Activated naive CD8-positive, alpha-beta T cell treated with anti-CD3 and anti-CD28 coated beads for 36 hours (primary cell): ENCODE measurements around the gene RNU1-4. TPM values are rescaled to one million over a fixed set of nuclear protein-coding genes. Genes with fewer than 3 reads are reported as not detected.
"Not testable (repeated sequence)": the region's sequence is repeated elsewhere in the genome, so short reads cannot be mapped to it uniquely, and the experiment has no call there.

Experiments used
- DNase-seq: peaks from one replicate; pipeline ENCODE4 v3.0.0; 2021
- H3K27ac Mint-ChIP-seq: one replicate; pipeline ENCODE4 v1.8.0; 2022; ENCODE audit warnings: mild to moderate bottlenecking, moderate library complexity, mixed read lengths
- H3K27me3 Mint-ChIP-seq: one replicate; pipeline ENCODE4 v1.8.0; 2022; ENCODE audit warnings: mild to moderate bottlenecking, mixed read lengths
- H3K36me3 Mint-ChIP-seq: one replicate; pipeline ENCODE4 v1.8.0; 2021; ENCODE audit warnings: mild to moderate bottlenecking, mixed read lengths
- H3K4me1 Mint-ChIP-seq: one replicate; pipeline ENCODE4 v1.8.0; 2021; ENCODE audit warnings: mixed read lengths
- H3K4me3 Mint-ChIP-seq: one replicate; pipeline ENCODE4 v1.8.0; 2022; ENCODE audit warnings: mild to moderate bottlenecking, moderate library complexity, mixed read lengths
- H3K9me3 Mint-ChIP-seq: one replicate; pipeline ENCODE4 v1.8.0; 2022; ENCODE audit warnings: mixed read lengths
- total RNA-seq, 2 experiments: library from RNA; stranded (reverse); gene quantifications; one replicate each; pipeline ENCODE4 v1.2.3, GENCODE V29; 2021

RNU1-4 gene
- 100 to 1,000 TPM; 874 to 961 TPM for total RNA-seq

DNA sequence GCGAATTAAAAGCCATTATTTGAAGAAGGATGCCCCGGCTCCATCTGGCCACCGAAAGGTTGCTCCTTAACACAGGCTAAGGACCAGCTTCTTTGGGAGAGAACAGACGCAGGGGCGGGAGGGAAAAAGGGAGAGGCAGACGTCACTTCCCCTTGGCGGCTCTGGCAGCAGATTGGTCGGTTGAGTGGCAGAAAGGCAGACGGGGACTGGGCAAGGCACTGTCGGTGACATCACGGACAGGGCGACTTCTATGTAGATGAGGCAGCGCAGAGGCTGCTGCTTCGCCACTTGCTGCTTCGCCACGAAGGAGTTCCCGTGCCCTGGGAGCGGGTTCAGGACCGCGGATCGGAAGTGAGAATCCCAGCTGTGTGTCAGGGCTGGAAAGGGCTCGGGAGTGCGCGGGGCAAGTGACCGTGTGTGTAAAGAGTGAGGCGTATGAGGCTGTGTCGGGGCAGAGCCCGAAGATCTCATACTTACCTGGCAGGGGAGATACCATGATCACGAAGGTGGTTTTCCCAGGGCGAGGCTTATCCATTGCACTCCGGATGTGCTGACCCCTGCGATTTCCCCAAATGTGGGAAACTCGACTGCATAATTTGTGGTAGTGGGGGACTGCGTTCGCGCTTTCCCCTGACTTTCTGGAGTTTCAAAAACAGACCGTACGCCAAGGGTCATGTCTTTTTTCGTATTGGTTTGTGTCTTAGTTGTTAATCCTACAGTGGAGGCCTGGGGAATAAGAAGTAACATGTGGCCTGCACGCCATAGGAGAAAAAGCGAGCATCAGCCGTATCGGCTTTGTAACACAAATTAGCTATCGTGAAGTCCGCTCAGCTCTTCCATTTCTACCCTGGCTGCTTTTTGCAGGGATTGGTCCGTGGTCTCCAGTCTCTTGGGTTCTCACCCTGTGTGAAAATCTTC is at the start of gene RNU1-4:
RNU1-4 (plus strand) TSS at position 470 of the 918 bp plus-strand sequence.
- H3K4me3 Mint-ChIP-seq, DNase-seq, H3K27ac Mint-ChIP-seq, H3K27me3 Mint-ChIP-seq, H3K4me1 Mint-ChIP-seq, H3K9me3 Mint-ChIP-seq, H3K36me3 Mint-ChIP-seq: not testable (repeated sequence)

DNA sequence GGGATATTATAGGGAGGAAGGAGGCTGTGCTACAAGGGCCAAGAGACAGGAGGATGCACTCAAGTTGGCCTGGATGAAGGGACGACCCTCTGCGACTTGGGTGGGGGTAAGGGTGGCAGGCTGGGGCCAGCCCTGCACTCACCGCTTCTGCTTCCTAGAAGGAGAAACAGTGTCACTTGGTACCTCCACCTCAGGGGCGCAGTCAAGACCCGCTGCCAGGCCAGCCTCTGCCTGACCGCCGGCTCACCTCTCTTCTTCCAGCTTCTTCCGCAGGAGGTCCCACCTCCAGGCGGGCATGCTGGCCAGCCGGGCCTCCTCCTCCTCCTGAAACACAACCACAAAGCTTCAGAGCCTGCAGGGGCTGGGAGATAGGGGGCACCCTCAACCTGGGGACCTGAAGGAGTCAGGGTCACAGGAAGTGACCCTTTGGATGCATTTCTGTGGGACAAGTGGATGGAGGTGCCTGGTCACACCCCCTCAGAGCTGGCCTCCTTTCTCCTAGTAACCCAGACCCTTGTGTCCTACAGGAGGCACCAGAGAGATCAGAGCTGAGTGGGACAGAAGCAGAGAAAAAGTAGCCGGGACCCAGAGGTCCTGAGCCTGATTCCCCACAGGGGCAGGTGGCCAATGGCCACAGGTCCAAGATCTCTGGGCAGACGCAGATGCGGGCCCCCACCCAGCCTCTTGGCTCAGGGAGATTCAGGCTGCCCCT is 49.2 kb upstream of the RNU1-4 start:
- DNase-seq, H3K27ac Mint-ChIP-seq, H3K4me1 Mint-ChIP-seq: not testable (repeated sequence)

DNA sequence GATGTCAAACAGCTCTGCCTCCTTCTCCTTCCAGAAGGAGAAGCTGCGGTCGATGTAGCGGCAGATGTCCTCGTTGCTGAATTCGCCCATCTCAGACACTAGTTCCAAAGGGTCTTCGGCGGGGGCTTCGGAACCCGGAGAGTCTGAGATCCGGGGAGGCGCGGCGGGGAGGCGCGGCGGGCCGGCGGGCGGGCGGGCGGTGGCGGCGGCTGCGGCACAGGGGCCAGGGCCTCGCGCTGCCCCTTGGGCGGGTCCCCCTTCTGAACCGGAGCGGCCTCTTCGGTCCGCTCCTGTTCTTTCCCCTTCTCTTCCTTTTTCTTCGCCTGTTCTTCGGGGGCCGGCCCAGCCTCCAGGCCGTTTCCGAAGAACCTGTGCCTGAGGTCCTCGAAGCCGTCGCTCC is 48.0 kb upstream of the RNU1-4 start:
- H3K27ac Mint-ChIP-seq, H3K9me3 Mint-ChIP-seq, H3K27me3 Mint-ChIP-seq, DNase-seq, H3K4me1 Mint-ChIP-seq, H3K4me3 Mint-ChIP-seq, H3K36me3 Mint-ChIP-seq: not testable (repeated sequence)

More for the DNA sequence above, 49.2 kb upstream of the RNU1-4 start:
- H3K9me3 Mint-ChIP-seq, H3K27me3 Mint-ChIP-seq, H3K36me3 Mint-ChIP-seq, H3K4me3 Mint-ChIP-seq: not testable (repeated sequence)

DNA sequence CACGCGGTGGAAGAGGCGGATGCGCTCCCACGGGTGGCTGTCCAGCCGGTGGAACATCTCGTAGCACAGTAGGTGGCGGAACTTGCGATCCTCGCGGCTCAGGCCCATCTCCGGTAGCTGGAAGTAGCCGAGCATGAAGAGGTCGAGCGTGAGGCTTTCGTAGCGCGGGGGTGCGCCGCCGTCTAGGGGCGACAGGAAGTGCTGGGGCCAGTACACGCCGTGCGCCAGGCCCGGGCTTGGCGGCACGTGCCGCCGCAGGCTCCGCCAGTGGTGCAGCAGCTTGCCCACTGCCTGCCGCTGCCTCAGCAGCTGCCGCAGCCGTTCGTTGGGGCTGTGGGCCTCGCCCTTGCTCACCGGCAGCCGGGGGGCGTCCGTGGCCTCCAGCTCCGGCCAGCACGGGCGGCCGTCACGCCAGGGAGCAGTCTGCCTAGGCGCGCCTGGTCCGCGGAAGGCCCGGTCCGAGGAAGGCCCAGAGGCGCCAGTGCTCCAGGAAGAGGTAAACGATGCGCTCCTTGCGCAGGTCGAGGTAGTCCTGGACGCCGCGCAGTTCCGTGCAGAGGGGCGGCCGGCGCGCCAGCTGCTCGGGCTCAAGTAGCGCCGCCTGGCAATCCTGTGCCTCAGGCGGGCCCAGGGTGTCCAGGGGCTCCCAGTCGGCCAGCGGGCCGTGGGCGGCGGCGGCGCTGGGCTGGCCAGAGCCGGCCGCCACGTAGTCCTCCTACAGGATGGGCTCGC is 47.4 kb upstream of the RNU1-4 start:
- not testable (repeated sequence) for H3K36me3 Mint-ChIP-seq, DNase-seq

DNA sequence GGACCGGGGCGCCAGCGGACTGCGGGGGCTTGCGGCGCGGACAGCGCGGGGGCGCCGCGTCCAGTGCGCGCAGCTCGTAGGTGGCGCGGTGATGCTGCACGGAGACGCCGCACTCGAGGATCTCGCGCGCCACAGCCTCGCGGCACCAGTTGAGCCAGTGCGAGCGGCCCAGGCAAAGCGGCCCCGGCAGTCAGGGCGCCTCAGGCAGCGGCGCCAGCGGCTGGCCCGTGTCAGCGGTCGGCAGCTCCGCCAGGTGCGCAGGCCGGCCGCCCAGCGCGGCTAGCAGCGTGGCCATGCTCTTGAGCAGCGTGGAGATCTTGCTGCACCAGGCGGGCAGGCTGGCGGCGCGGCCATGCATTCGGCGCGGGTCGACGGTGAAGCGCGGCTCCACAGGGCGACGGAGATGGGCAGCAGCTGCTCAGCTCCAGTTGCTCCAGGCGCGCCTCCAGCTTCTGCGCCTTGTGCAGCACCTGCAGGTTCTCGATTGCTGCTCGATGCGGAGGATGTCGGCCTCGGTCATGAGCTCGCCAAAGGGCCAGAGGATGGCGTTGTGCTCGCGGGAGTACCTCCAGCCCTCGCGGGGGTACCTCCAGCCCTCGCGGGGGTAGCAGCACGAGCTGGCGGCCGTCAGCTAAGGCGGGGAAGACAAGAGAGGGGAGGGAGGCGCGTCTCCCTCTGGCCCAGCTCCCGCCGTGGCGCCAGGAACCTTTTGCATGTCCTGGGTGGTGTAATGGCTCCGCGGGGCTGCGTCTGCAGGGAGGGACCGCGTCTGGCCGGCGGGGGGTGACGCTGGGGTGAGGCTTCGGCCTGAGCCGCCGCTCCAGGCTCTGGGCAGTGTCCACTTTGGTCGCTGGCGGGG is 46.6 kb upstream of the RNU1-4 start:
- not testable (repeated sequence) for H3K27me3 Mint-ChIP-seq, H3K9me3 Mint-ChIP-seq, H3K36me3 Mint-ChIP-seq, DNase-seq, H3K4me3 Mint-ChIP-seq, H3K27ac Mint-ChIP-seq, H3K4me1 Mint-ChIP-seq

More for the DNA sequence above, 47.4 kb upstream of the RNU1-4 start:
- not testable (repeated sequence) for H3K4me1 Mint-ChIP-seq, H3K4me3 Mint-ChIP-seq, H3K27ac Mint-ChIP-seq, H3K9me3 Mint-ChIP-seq, H3K27me3 Mint-ChIP-seq

DNA sequence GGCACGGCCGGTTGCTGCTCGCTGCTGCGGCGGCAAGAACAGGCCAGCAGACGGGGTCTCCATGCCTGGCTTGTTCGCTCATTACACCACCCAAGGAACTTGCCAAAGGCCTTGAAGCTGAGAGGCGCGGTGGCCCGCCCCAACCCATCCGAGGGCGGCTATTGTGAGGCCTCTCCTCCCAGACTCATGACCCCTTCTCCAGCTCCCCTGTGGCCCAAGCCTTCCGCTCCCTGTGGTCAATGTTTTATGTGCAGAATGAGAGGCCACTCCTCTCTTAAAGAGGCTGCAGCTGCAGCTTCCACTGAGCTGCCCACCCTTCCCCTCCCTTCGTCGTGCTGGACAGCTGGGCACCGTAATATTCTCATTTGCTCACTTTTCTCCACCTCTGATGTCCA is 46.0 kb upstream of the RNU1-4 start:
- not testable (repeated sequence) for H3K27ac Mint-ChIP-seq, H3K27me3 Mint-ChIP-seq, H3K9me3 Mint-ChIP-seq, H3K4me1 Mint-ChIP-seq, DNase-seq, H3K4me3 Mint-ChIP-seq, H3K36me3 Mint-ChIP-seq

DNA sequence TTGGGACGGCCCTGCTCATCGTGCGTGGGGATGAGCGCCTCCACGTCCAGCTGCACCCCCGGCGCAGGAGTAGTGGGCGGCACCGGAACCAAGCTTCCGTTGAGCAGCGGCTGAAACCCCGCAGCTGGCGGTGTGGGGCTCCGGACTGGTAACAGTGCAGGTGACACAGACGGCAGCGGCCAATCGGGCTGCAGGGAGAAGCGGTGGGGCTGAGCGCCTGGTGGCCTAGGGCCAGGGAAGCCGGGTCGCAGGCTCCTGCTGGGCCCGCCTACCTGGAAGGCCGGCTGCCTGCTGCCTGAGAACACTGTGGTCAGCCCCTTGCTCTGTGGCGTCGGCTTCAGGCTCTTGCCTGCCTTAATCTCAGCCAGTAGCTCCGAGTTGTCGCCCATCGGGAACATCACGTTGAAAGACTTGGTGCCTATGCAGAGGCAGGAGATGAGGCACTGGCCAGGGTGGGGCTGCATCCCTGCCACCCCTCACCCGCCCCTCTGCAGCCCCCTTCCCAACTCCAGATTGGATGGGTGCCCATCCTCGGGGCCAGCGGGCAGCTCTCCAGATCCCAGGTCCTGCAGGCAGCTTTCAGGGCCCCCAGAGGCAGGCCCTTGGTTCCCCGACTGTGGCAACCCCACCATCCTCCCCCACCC is 43.7 kb upstream of the RNU1-4 start:
- not testable (repeated sequence) for H3K36me3 Mint-ChIP-seq, DNase-seq, H3K27ac Mint-ChIP-seq, H3K27me3 Mint-ChIP-seq, H3K9me3 Mint-ChIP-seq, H3K4me3 Mint-ChIP-seq, H3K4me1 Mint-ChIP-seq

DNA sequence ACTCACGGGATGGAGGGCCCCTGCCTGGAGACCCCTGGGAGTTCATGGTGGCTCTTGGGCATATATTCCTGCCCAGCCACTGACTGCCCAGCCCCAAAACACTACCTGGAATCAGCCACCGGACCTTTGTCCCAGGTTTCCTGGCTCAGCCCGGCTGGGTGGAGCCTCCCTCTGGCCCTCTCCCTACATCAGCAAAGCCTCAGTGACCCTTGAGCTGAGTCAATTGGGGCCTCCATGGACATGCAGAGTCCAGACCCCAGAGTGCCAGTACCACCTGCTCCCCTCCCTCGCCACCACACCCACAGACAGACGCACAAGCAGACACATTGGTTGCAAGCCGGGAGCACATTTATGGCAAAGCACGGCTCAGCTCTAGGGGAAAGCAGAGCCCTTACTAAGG is 43.2 kb upstream of the RNU1-4 start:
- H3K27me3 Mint-ChIP-seq, H3K4me3 Mint-ChIP-seq, H3K4me1 Mint-ChIP-seq, H3K9me3 Mint-ChIP-seq, H3K36me3 Mint-ChIP-seq, DNase-seq, H3K27ac Mint-ChIP-seq: not testable (repeated sequence)

DNA sequence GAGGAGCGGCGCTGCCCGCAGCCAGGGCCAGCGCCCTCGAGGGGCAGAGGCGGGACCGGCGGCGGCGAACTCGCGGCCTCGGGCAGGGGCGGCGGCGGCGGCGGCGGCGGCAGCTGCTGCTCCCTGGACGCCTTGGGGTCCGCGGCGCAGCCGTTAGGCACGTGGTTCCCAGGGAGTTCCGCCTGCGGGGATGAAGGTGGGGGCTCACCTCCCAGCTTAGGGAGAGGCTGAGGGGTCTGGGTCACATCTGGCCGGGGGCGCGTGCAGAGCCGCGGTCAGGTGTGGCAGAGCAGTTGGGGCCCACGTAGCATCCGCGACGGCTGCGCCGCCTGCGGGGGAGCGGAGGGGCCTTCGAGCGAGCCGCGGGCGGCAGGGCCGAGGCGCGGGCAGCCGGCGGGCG is 40.9 kb upstream of the RNU1-4 start:
- H3K9me3 Mint-ChIP-seq, DNase-seq, H3K27ac Mint-ChIP-seq, H3K27me3 Mint-ChIP-seq, H3K4me3 Mint-ChIP-seq, H3K4me1 Mint-ChIP-seq, H3K36me3 Mint-ChIP-seq: not testable (repeated sequence)

DNA sequence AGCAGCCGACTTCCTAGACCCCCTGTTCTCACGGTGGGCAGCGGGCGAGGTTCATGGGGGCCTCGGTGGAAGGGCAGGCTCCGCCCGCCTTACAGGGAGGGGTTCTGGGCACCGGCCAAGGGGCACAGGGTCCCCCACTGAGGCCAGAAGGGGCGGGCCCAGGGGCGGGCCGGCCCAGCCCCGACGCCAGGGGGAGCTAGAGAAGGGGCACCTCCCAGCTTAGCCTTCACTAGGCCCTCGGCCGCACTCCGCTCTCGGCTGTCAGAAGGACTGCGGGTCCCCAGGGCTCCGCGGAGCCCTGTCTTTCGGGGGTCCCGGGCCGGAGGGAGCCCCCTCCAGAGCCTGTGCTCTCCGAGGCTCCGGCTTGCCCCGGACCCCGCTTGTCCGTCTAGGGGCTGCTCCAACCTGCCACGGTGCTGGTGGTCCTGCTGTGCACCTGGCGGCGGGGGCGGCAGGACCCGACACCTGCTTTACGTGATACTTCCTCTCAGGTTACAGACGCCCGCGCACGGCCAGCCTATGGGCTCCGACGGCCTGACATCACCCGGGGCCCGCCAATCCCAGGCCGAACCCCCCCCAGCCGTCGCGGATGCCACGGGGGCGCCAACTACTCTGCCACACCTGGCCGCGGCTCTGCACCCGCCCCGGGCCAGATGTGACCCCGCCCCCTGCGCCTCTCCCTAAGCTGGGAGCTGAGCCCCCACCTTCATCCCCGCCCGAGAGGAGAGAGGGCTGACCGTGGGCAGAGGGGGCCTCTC is 40.0 kb upstream of the RNU1-4 start:
- not testable (repeated sequence) for H3K36me3 Mint-ChIP-seq, H3K4me3 Mint-ChIP-seq, H3K9me3 Mint-ChIP-seq, H3K4me1 Mint-ChIP-seq, H3K27ac Mint-ChIP-seq, H3K27me3 Mint-ChIP-seq, DNase-seq

DNA sequence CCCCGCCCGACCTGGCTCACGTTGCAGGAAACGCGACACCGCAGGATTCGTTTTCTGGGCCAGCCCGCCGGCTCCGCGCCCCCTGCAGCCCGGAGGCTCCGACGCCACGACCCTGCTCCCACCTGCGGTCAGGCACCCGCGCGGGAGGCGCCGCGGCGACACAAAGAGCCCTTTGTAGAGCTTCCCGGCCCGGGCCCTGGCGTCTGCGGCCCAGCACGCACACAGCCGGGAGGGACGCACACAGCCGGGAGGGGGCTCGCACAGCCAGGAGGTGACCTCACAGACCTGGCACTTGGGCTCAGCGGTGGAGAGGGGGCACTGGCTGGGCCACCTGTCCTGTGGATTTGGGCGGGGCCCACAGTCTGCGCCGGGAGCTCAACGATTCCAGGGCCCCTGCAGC is 39.1 kb upstream of the RNU1-4 start:
- H3K36me3 Mint-ChIP-seq, H3K27me3 Mint-ChIP-seq, H3K4me3 Mint-ChIP-seq, H3K9me3 Mint-ChIP-seq, H3K27ac Mint-ChIP-seq, H3K4me1 Mint-ChIP-seq, DNase-seq: not testable (repeated sequence)

DNA sequence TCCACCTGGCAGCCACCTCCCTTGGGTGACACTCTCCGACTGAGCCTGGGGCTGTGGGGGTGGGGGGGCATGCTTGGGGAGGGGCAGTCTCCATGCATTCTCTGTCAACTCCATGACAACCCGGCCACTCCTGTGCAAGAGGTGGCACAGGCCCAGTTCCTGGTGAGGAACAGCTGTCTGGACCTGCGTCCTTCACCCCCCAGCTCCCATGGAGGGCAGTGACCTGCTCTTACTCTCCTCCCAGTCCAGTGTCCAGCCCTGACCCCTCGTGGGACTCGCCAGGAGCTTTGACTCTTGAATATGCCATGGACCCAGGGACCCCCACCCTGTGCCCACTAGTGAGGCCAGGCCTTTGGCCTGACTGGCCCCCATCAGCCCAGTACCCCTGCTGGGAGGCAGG is 38.0 kb upstream of the RNU1-4 start:
- not testable (repeated sequence) for H3K9me3 Mint-ChIP-seq, H3K27me3 Mint-ChIP-seq, H3K4me3 Mint-ChIP-seq, DNase-seq, H3K27ac Mint-ChIP-seq, H3K36me3 Mint-ChIP-seq, H3K4me1 Mint-ChIP-seq

DNA sequence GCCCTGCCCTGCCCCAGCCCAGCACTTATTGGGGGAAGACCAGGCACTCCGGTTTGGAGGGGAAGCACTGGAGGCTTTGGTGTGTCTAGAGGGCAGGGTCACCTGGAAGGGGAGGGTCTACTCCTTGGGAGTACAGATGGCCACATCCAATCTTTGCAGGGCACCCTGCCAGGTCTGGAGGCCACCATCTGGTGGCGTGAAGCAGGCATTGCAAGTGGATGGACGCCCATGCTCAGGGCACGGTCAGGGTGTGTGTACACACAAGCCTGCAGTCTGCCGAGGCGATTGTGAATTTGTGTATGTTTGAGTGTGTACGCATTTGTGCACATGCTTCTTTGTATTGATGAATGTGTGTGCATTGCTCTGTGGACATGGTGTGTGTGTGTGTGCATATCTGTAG is 37.2 kb upstream of the RNU1-4 start:
- not testable (repeated sequence) for H3K9me3 Mint-ChIP-seq, H3K4me3 Mint-ChIP-seq, H3K27ac Mint-ChIP-seq, H3K36me3 Mint-ChIP-seq, DNase-seq, H3K27me3 Mint-ChIP-seq, H3K4me1 Mint-ChIP-seq

DNA sequence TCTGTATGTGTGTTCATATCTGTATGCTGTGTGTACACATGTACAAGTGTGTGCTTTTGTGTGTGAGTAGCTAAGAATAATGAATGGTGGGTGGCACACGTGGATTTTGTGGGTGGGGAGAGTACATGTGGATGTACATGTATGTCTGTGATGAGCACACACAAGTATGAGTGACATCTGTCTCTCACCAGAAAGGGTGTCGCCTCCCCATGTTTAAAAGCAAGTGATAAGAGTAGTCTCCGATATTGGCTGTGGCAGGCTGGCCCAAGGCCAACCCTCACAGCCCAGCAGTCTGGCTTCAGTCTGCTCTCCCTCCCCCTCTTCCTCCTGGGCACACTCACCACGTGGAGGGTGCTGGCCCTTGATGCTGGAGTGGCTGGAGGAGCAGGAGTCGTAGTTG is 36.7 kb upstream of the RNU1-4 start:
- not testable (repeated sequence) for H3K36me3 Mint-ChIP-seq, H3K27ac Mint-ChIP-seq, H3K27me3 Mint-ChIP-seq, H3K4me3 Mint-ChIP-seq, H3K9me3 Mint-ChIP-seq, H3K4me1 Mint-ChIP-seq, DNase-seq
